ENCODE data around the gene METTL22. TPM values are rescaled to one million over a fixed set of nuclear protein-coding genes. Genes with fewer than 3 reads are reported as not detected.

The METTL22 gene
- total and polyA plus RNA-seq, 2 donors (not counting 3 experiments of a cell fraction or from before 2014, with no cell fraction given) = 42.0 to 52.6 TPM

GRCh38 chr16:8585041-8585440 is 36.5 kb upstream of the METTL22 start:
- H4K20me1 ChIP-seq (replicated peaks; ENCODE audit: control insufficient read depth, extremely low read depth, insufficient read depth, low read length) = no peaks in the 10 kb centered on the region
- no TSS peak for BruUV-seq (replicated peaks)
- CTCF ChIA-PET = no interaction called here

More at GRCh38 chr16:8585041-8585440, 36.5 kb upstream of the METTL22 start:
- Histone ChIP-seq H3K27me3 (ENCODE audit: control insufficient read depth in 2 of 2, insufficient read depth in 2 of 2, low read length in 2 of 2) (peaks cover 16 to 19% of the 10 kb centered on the region in 2 experiments), H3K4me1 (ENCODE audit: control insufficient read depth, extremely low read depth, insufficient read depth, low read length) (no peaks in the 10 kb centered on the region), H3K4me3 (replicated peaks in 1 of 3; ENCODE audit: insufficient read depth in 1 of 3, low read depth in 1 of 3, low read length in 3 of 3) (no peak overlapping the region), H3K36me3 (ENCODE audit: control insufficient read depth in 2 of 2, extremely low read depth in 1 of 2, insufficient read depth in 2 of 2, low read length in 2 of 2) (no peaks in the 10 kb centered on the region), H3K27ac (ENCODE audit: insufficient read depth, low read depth, low read length) (no peak overlapping the region), H3K79me2 (ENCODE audit: control insufficient read depth, insufficient read depth, low read length) (no peaks in the 10 kb centered on the region), H3K9ac (replicated peaks; ENCODE audit: extremely low read depth, insufficient read depth, low read length) (no peak overlapping the region), H2AFZ (ENCODE audit: low read depth, low read length) (no peak overlapping the region), H3K9me1 (replicated peaks; ENCODE audit: control insufficient read depth, extremely low read depth, insufficient read depth, low read length) (no peaks in the 10 kb centered on the region), H3K4me2 (ENCODE audit: insufficient read depth, low read length) (no peak overlapping the region), H3K9me3 (replicated peaks; ENCODE audit: control insufficient read depth, insufficient read depth, low read length) (no peaks in the 10 kb centered on the region)
- intact Hi-C loops (cut with micrococcal nuclease) (no loop called here), dilution Hi-C loops (cut with MboI; ENCODE audit: extremely low pct_ligation_motif_present, low sequenced_read_pairs) (no loop called here)
- POLR2A ChIA-PET = no interaction called here
- no peak for TF ChIP-seq MYC (IDR thresholded peaks at IDR 0.05; ENCODE audit: low read depth, low read length)
- TF ChIP-seq MAX (IDR thresholded peaks at IDR 0.05; ENCODE audit: insufficient read depth, insufficient read length) = no peak
- no peak for TF ChIP-seq POLR2A (IDR thresholded peaks at IDR 0.05; ENCODE audit: low read depth, low read length)
- no peak for TF ChIP-seq CTCF (IDR thresholded peaks at IDR 0.05; ENCODE audit: extremely low read depth in 1 of 2, insufficient read depth in 1 of 2, low read depth in 1 of 2, low read length in 2 of 2)
- TF ChIP-seq GATA2 (IDR thresholded peaks at IDR 0.05; ENCODE audit: insufficient read depth, insufficient read length, low read depth, low read length) = no peak
- TF ChIP-seq JUN (IDR thresholded peaks at IDR 0.05; ENCODE audit: borderline replicate concordance, insufficient read depth, insufficient read length, low read depth) = no peak
- no peak for TF ChIP-seq EZH2 (IDR thresholded peaks at IDR 0.05; ENCODE audit: borderline replicate concordance, low read depth, low read length, severe bottlenecking)
- TF ChIP-seq FOS (IDR thresholded peaks at IDR 0.05; ENCODE audit: borderline replicate concordance, insufficient read depth, low read length) = no peak
- no peak for TF ChIP-seq POLR2AphosphoS5 (IDR thresholded peaks at IDR 0.05; ENCODE audit: insufficient read depth, low read depth, low read length)
- no peak for DNase-seq (ENCODE audit: low read depth, low spot score)
- FAIRE-seq = no peak
